ENCODE measurements around the gene RPE65. TPM values are rescaled to one million over a fixed set of nuclear protein-coding genes. Genes with fewer than 3 reads are reported as not detected.
A peak's percentile ranks its signal among the peaks of the same experiment; 100 is the strongest.
"Not testable (repeated sequence)": the region's sequence is repeated elsewhere in the genome, so short reads cannot be mapped to it uniquely, and the experiment has no call there.

RPE65 gene
- not detected for polyA plus RNA-seq (2013, experiment 1 of 2; ENCODE audit: insufficient read length)
- 0.06 TPM for polyA plus RNA-seq (2013, experiment 2 of 2; ENCODE audit: insufficient read length)

- DNase-seq = peak; percentile 11
Observed at GRCh38 chr1:68449901-68450300, at the start of gene RPE65. Gene RPE65 (minus strand): TSS chr1:68449954. CDS start chr1:68449905, 49 bp downstream.

- DNase-seq = no peak
Observed at GRCh38 chr1:68497358-68497698, 47.6 kb upstream of the RPE65 start.

- DNase-seq = peak; percentile 95
Observed at GRCh38 chr1:68496680-68497357, 47.1 kb upstream of the RPE65 start, which contains the start of gene DEPDC1. Gene DEPDC1 (minus strand): TSS chr1:68497082. CDS start chr1:68496999, 83 bp downstream.

- DNase-seq = no peak
Observed at GRCh38 chr1:68495968-68496679, 46.4 kb upstream of the RPE65 start.

GRCh38 chr1:68495532-68495931, 45.8 kb upstream of the RPE65 start:
- DNase-seq = peak; percentile 14

- DNase-seq = no peak
Observed at GRCh38 chr1:68493193-68493592, 43.4 kb upstream of the RPE65 start.

- not testable (repeated sequence) for DNase-seq
Observed at GRCh38 chr1:68492255-68492654, 42.5 kb upstream of the RPE65 start.

GRCh38 chr1:68490046-68490651, 40.4 kb upstream of the RPE65 start:
- DNase-seq = no peak

GRCh38 chr1:68485431-68486022, 35.8 kb upstream of the RPE65 start:
- no peak for DNase-seq

- no peak for DNase-seq
Observed at GRCh38 chr1:68484618-68485017, 34.9 kb upstream of the RPE65 start.

- no peak for DNase-seq
Observed at GRCh38 chr1:68481041-68481440, 31.3 kb upstream of the RPE65 start.

- DNase-seq = no peak
Observed at GRCh38 chr1:68479501-68479900, 29.7 kb upstream of the RPE65 start.

- no peak for DNase-seq
Observed at GRCh38 chr1:68478662-68479061, 28.9 kb upstream of the RPE65 start.

- not testable (repeated sequence) for DNase-seq
Observed at GRCh38 chr1:68476626-68477025, 26.9 kb upstream of the RPE65 start.

GRCh38 chr1:68473060-68473459, 23.3 kb upstream of the RPE65 start:
- DNase-seq = no peak

- DNase-seq = no peak
Observed at GRCh38 chr1:68470388-68470970, 20.7 kb upstream of the RPE65 start.

- DNase-seq = no peak
Observed at GRCh38 chr1:68464891-68465290, 15.1 kb upstream of the RPE65 start.

- no peak for DNase-seq
Observed at GRCh38 chr1:68460935-68461334, 11.2 kb upstream of the RPE65 start.

GRCh38 chr1:68459796-68460195, 10.0 kb upstream of the RPE65 start:
- DNase-seq = peak; percentile 7

GRCh38 chr1:68459091-68459490, 9.3 kb upstream of the RPE65 start:
- DNase-seq = no peak

GRCh38 chr1:68456202-68456601, 6.4 kb upstream of the RPE65 start:
- no peak for DNase-seq

- DNase-seq = no peak
Observed at GRCh38 chr1:68454534-68454933, 4.8 kb upstream of the RPE65 start.
